Epidermal melanocyte (primary cell): Measurements from ENCODE around the gene DUSP2.
"Not testable (repeated sequence)": the region's sequence is repeated elsewhere in the genome, so short reads cannot be mapped to it uniquely, and the experiment has no call there.

ENCODE experiments used
- DNase-seq: peaks from one replicate; pipeline ENCODE4 v3.0.0; 2011; ENCODE audit warnings: low spot score; ENCODE audit not compliant: insufficient read length

The DUSP2 gene

GRCh38 chr2:96147593-96148201 lies 2.5 kb upstream of the DUSP2 start:
- DNase-seq = no peak

DNA sequence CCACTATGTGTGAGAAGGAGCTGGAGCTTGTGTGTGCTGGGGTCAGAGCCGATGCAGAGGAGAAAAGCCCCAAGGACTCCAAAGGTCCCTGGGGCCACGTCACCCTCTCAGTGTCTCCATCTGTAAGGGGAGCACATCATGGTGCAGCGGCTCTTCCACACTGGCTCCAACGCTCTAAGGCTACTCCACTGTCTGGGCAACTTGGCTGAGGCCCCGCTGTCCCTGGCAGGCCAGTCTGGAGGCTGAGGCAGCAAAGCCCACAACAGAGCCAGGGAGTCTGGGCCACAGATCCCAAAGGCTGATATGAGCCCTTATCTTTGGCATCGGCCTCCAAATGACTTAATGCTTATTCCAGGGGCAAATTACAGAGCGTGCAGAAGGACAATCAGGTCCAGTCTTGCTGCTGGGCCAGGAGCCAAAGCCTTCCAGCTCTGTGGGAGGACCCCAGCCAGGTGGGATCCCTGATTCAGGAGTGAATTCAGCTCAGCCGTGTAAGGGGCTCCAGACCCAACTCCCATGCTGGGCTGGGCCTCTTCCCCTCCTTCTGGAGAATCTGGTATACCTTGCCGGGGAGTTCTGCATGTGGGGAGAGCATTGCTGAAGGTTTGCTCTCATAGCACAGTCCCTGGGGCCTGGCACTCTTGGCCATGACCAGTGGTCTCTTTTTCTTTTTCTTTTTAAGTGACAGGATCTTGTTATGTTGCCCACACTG lies 1.8 kb upstream of the DUSP2 start:
- no peak for DNase-seq

GRCh38 chr2:96146153-96146880 lies 1.1 kb upstream of the DUSP2 start:
- DNase-seq = no peak

DNA sequence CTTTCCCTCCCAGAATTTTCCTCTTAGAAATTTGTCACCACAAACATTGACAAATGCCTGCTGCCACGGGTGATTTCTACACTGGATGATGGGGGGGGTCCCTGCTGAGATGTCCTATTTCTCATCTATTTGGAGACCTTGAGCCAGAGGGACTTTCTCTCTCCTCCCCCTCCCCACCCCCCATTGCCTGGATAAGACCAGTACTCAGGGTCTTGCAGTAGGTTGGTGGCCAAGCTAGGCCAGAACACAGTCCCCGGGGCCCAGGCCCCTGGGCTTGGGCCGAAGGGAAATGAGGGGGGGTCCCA lies 560 bp upstream of the DUSP2 start:
- DNase-seq = no peak

- DNase-seq = no peak
These were observed 682 bp downstream of the DUSP2 start for GRCh38 chr2:96144481-96145035.

- no peak for DNase-seq
These were observed 1.3 kb downstream of the DUSP2 start for GRCh38 chr2:96143848-96144480.

DNA sequence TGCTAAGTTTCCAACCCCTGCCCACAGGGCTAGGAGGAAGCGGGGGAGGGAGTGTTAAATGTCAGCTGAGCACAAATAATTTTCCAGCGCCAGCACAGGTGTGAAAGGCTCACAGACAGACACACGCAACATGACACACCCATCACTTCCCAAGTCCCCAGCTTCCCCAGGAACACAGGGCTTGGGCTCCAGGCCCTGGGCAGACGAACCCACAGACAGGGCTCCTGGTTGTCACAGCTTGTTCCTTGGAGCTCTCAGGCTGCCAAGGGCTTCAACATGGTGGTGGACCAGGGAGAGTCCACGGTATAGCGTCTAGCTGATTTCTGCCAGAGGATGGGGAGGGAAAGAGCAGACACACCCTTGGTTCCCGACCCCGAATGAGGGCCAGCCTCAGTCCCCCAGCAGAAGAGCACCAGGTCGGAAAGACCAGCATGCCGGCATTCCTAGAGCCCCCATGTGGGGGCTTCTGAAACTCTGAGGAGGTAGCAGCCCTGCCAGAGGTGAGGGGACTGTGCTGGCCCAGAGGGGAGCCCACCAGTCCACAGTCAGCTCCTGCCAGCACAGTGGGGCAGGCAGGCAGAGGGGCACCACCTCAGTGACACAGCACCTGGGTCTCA lies 1.9 kb downstream of the DUSP2 start:
- no peak for DNase-seq

GRCh38 chr2:96142217-96143113 lies 2.8 kb downstream of the DUSP2 start:
- DNase-seq = no peak

- not testable (repeated sequence) for DNase-seq
These were observed 3.6 kb downstream of the DUSP2 start for GRCh38 chr2:96141624-96141967.

DNA sequence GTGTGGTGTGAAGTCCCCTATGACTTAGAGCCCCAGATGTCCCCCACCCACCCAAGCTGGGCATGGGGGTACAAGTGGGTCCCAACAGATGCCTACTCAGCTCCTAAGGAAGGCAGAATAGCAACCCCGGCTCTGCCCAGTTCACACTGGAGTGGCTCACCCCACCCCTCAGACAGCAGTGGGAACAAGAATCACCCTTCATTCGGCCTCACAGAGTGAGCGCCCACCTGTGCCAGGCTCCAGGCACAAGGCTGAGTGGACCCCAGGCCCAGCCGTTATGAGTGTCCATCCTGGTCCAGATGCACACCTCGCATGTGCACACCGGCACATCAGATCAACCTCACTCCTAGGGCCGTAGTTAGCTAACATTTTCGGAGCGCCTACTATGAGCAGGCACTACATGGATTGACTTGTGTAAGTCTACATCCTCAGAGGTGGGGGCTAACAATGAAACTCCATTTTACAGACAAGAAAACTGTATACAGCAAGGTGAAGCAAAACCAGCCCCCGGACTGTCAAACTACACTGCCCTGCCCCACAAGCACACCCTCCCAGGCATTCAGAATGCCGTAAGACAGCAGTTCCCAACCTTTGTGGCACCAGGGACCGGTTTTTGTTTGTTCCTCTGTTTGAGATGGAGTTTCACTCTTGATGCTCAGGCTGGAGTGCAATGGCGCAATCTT lies 4.2 kb downstream of the DUSP2 start:
- no peak for DNase-seq

- no peak for DNase-seq
These were observed 6.0 kb downstream of the DUSP2 start for GRCh38 chr2:96139181-96139758.

- no peak for DNase-seq
These were observed 6.8 kb downstream of the DUSP2 start, which contains the start of gene ASTL for GRCh38 chr2:96138179-96139145. Gene ASTL (minus strand): TSS chr2:96138502. CDS start chr2:96138436, 66 bp downstream.

DNA sequence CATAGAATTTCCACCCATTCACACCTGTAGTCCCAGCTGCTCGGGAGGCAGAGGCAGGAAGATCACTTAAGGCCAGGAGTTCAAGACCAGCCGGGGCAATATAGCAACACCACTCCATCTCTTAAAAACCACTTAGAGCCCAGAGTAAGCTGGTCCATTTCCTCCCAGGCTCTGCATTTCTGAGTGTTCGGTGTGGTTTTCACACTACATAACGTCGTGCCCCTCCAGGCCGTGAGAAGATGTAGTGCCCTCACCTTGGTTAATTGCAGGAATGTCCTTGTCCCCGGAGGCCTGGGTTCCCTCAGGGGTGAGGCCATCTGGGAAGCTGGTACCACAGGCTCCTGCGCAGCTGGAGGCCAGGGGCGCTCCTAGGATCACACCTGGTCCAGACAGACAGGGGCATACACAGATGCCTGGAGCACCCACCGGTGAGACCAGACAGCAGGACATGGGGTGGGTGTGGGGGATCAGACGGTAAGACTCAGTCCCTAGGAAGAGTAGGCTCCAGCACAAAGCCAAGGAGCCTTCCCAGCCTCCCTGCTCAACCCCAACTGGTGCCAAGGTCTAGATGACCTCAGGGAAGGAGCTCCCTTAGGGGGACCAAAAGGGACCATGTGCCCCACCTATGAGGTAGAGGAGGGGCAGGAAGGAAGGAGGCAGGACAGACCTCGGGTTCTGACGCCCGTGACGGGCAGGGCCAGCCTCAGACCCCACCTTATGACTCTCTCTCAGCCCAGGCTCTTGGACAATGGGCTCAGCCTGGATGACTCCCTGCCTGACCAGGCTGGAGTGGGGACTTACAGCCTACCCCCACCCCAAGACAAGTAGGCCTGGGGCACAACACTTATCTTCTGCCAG lies 7.7 kb downstream of the DUSP2 start:
- no peak for DNase-seq

GRCh38 chr2:96136129-96136720 lies 9.0 kb downstream of the DUSP2 start:
- no peak for DNase-seq

DNA sequence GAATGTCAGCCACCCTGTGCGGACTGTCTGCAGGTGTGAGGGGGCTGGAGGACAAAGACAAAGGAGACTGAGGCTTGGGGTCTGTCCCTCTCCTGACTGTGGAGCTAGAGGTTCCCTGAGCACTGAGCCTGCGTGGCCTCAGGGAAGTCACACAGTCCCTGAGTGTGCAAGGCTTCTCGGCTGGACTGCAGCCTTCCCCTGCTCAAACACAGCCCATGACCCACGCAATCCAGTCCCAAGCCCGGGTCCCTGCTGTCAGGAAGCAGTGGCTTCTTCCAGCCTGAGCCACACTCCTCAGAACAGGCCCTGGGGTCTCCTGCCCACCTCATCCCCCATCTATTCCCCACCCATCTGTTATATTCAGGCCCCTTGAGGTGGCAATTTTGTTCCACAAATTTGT lies 9.6 kb downstream of the DUSP2 start:
- DNase-seq = no peak

GRCh38 chr2:96135171-96135570 lies 10.1 kb downstream of the DUSP2 start:
- DNase-seq = no peak

- DNase-seq = no peak
These were observed 10.8 kb downstream of the DUSP2 start for GRCh38 chr2:96134421-96134820.
